ENCODE data around the gene FBXL7.

The FBXL7 gene

GRCh38 chr5:15585841-15586591 is 86.0 kb downstream of the FBXL7 start:
- DNase-seq: no peak

DNA sequence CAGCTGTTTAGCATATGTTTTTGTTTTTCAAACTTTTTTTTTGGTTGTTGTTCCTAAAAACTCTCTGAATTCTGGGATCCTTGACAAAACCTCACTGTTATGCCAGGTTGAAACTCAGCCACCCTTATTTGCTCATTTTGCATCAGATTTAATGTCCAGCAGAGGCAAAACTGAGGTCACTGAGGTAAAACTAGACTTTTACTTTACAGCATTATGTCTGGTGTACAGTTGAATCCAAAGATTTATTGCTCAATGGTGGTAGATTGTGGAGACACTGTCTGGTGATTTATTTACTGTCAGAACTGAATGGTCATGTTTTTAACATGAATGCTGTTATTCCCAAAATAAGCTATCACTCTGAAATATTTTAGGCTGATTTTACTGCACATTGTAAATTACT is 87.9 kb downstream of the FBXL7 start:
- DNase-seq: no peak

DNA sequence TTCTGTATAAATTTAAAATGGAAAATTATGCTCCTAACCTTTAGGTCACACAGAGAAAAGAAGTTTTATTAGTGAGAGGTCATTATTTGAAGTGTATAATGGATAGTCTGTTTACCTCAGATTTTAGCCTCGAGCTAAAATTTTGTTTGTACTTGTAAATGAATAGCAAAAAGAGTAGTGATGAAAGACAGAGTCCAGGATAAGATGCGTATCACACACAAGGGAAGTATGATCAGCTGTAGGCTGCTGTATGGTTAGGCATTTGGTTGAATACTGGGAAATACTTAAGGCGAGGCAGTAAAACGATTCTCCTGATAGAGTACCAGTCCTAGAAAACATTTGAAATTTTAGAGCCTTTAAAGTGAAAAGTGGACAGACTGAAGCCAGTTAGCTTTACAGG is 92.7 kb downstream of the FBXL7 start:
- no peak for DNase-seq

DNA sequence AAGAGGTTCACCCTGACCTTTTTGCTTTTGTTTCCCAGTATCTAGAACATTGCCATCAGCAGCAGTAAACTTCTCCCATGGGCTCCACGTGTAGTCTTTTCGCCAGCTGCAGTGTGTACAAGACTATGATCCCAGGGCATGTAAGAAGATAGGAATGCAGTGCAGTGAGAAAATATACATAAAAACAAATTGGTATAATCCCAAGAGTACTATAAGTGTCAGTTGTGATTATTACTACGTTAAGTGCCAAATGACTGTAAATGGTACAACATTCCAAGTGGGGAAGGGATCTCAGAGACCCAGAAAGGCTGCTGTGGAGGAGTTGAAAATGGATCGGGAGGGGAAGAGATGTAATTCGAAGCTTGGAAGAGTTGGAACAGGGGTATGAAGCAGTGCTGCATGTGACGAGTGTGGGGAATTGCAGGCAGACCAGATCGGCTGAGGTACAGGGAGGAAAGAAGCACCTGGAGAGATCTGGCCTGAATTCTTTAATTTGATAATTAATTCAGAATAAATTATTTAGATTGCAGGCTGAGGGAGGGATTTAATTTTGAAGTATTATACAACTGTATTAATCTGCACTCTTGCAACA is 95.1 kb downstream of the FBXL7 start:
- no peak for DNase-seq

GRCh38 chr5:15595929-15596328 is 95.9 kb downstream of the FBXL7 start:
- no peak for DNase-seq

DNA sequence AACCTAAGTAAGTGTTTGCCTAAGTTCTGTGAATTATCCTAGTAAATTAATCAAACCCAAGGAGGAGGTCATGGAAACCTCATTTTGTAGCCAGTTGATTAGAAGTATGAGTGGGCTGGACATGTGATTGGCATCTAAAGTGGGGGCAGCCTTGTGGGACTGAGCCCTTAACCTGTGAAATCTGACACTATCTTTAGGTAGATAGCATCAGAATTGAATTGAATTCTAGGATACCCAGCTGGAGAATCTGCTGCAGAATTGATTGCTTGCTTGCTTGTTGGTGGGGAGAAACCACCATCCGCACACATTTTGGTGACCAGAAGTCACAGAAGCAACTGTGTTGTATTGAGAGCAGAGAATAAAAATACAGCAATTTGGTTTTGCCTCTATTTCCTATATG is 97.0 kb downstream of the FBXL7 start:
- no peak for DNase-seq

DNA sequence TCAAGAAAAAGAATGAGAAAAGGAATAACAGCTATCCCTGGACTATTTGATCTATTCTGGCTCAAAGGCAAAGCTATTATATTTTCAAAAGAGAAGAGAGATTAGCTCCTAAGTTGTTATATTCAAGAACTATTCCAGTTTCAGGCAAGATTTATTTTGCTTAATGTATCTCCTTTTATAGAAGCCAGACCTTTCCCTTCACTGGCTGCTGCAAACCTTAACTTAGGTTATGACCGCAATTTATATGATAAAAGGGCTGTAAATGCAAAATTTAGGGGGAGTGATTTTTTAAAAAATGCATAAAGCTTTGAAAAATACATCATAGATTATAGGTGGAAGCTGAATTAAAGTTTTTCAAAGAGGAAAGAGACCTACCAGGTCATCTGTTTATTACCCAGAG is 97.8 kb downstream of the FBXL7 start:
- DNase-seq: no peak

DNA sequence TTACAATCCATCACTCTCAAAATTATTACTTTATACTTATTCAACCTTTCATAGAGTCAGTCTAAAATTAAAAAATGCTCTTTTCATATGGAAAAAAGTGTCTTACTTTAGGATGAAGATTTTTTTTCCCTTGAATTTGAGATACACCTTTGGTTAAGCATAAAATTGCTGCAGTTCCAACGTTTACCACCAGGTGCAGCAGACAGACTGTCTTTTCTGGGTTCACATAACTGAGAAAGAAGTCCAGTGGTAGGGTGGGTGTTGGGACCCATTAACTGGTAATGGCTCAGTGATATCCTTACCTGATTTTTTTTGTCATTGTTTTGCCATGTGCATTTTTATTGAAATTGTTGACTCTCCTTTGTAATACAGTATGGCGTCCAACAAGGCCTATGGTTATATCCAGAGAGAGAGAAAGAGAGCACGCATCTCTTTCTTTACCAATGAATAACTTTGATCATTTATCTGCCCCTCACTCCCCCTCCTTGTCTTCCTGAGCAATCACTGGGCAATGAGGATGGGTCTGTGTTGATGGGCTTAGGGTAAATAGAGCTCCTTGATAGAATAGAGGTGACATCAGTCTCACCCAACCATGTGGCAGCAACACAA is 98.4 kb downstream of the FBXL7 start:
- DNase-seq: peak in 1 of 2 donors; percentile 14

GRCh38 chr5:15600035-15600434 is 100.1 kb downstream of the FBXL7 start:
- DNase-seq: no peak

DNA sequence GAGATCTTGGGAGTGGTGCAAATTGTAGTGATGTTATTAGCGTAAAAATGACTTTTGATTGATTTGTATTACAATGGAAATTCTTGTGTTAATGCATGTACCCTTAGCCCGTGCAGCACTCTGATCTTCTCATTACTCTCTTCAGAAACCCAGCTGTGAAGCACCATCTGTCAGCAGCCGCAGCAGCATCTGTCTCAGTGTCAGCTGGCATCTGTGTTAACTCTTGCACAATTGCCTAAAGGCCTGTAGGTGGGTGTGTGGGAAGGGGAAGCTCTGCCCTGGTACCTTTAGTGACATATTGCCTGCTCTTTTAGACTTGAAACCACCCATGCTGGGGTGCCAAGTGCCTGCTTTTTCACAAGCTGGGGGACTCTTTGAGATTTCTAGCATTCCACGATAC is 101.3 kb downstream of the FBXL7 start:
- no peak for DNase-seq

DNA sequence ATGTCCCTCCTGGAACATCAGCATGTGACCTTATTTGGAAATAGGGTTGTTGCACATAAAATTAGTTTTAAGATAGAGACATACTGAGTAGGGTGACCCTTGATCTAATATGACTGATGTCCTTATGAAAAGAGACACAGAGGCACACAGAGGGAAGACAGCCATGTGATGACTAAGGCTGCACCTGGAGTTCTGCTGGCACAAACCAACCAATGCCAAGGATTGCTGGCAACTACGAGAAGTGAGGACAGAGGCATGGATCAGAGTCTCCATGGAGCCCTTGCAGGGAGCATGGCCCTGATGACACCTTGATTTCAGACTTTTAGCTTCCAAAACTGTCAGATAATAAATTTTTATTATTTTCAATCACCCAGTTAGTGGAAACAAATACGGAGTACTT is 101.9 kb downstream of the FBXL7 start:
- DNase-seq: no peak

DNA sequence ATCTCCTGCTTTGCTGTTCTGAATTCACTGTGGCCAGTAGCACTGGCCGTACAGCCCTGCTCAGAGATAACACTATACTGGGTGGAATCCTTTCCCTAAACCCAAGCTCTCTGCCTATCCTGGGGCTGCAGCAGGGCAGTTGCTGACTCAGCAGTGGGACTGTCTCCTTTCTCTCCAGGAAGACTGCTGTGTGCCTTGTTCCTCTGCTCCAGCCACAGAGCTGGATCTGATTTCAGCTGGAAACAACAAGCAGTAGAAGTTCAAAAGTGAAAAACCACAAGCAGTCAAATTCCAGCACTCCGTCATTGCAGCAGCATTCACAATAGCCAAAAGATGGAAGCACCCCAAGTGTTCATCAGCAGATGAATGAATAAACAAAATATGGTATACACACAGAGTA is 105.0 kb downstream of the FBXL7 start:
- no peak for DNase-seq

- no peak for DNase-seq
These were observed 106.2 kb downstream of the FBXL7 start for GRCh38 chr5:15606197-15606596.

DNA sequence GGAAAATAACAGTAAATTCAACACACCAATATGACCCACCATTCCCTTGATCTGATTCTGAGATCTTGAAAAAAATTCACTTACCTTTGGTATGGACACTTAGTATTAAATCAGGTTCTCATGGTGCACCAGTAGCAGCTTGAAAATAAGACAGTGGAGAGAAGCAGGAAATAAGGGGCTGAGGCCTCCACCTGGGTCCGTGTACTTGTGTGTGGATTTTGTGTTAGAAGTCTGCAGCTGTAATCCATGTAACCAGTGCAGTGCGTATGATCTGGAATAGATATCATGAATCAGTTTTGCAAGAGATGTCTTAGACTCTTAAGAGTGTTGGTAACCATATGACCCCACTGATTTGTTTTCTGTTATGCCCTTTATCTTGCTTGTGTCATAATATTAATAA is 107.1 kb downstream of the FBXL7 start:
- DNase-seq: no peak

GRCh38 chr5:15609076-15609725 is 109.2 kb downstream of the FBXL7 start:
- no peak for DNase-seq

- no peak for DNase-seq
These were observed 110.2 kb downstream of the FBXL7 start for GRCh38 chr5:15610216-15610615.

GRCh38 chr5:15611008-15611407 is 111.0 kb downstream of the FBXL7 start:
- no peak for DNase-seq

GRCh38 chr5:15612915-15613635 is 113.1 kb downstream of the FBXL7 start:
- DNase-seq: no peak

DNA sequence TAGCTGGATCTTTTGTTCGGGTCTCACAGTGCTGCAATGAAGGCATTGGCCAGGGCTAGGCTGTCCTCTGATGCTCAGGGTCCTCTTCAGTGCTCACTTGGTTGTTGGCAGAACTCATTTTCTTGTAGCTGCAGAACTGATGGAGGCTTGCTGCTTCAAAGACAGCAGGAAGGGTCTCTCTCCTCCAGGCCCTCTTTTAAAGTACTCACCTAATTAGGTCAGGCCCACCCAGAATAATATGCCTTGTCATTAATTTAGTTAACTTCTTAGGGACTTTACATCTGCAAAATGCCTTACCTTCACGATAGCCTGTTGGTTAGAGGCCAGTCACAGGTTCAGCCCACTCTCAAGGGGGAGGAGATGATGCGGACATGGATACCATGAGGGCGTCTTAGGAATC is 114.7 kb downstream of the FBXL7 start:
- no peak for DNase-seq

GRCh38 chr5:15615859-15616258 is 115.9 kb downstream of the FBXL7 start:
- no peak for DNase-seq

DNA sequence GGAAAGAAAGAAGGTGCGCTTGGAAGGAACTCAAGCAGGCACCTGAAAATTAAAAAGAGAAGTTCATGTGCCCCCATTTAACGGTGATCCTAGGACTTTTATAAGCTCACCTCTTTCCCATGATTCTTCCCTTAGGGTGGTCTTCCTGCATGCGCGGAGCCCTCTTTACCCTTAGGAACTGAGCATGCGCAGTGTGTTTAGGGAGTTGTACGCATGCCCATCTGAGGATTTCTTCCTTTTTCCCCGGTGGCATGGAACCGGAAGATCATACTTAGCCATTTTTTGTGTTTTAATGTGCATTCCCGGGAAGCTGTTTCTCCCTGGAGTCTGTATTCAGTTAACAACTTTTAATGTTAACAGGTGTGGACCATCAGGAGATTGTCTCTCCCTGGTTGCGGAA is 119.0 kb downstream of the FBXL7 start:
- no peak for DNase-seq

- no peak for DNase-seq
These were observed 120.5 kb downstream of the FBXL7 start for GRCh38 chr5:15620501-15620900.

- no peak for DNase-seq
These were observed 121.1 kb downstream of the FBXL7 start for GRCh38 chr5:15621094-15621493.

All from inflammatory macrophage treated with lipopolysaccharide for 1 hour (primary cell).